ENCODE measurements around the gene HM13. TPM values are rescaled to one million over a fixed set of nuclear protein-coding genes. Genes with fewer than 3 reads are reported as not detected.

Gene HM13
- total and polyA plus RNA-seq, 9 of the 15 experiments (the other 6 are each of a cell fraction or from before 2014, with no cell fraction given) = 7.7 to 136 (median 74.5) TPM

GRCh38 chr20:31570735-31571617 is 56.7 kb downstream of the HM13 start (continued):
- TF ChIP-seq, protein P1, sequence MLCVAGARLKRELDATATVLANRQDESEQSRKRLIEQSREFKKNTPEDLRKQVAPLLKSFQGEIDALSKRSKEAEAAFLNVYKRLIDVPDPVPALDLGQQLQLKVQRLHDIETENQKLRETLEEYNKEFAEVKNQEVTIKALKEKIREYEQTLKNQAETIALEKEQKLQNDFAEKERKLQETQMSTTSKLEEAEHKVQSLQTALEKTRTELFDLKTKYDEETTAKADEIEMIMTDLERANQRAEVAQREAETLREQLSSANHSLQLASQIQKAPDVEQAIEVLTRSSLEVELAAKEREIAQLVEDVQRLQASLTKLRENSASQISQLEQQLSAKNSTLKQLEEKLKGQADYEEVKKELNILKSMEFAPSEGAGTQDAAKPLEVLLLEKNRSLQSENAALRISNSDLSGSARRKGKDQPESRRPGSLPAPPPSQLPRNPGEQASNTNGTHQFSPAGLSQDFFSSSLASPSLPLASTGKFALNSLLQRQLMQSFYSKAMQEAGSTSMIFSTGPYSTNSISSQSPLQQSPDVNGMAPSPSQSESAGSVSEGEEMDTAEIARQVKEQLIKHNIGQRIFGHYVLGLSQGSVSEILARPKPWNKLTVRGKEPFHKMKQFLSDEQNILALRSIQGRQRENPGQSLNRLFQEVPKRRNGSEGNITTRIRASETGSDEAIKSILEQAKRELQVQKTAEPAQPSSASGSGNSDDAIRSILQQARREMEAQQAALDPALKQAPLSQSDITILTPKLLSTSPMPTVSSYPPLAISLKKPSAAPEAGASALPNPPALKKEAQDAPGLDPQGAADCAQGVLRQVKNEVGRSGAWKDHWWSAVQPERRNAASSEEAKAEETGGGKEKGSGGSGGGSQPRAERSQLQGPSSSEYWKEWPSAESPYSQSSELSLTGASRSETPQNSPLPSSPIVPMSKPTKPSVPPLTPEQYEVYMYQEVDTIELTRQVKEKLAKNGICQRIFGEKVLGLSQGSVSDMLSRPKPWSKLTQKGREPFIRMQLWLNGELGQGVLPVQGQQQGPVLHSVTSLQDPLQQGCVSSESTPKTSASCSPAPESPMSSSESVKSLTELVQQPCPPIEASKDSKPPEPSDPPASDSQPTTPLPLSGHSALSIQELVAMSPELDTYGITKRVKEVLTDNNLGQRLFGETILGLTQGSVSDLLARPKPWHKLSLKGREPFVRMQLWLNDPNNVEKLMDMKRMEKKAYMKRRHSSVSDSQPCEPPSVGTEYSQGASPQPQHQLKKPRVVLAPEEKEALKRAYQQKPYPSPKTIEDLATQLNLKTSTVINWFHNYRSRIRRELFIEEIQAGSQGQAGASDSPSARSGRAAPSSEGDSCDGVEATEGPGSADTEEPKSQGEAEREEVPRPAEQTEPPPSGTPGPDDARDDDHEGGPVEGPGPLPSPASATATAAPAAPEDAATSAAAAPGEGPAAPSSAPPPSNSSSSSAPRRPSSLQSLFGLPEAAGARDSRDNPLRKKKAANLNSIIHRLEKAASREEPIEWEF (CRISPR knock-in tag; IDR thresholded peaks at IDR 0.05) = 0 out of 2 replicates have a peak, but pooled peaks have one; percentile 9
